Measurements from ENCODE around the gene EXOC8. TPM values are rescaled to one million over a fixed set of nuclear protein-coding genes. Genes with fewer than 3 reads are reported as not detected.

The EXOC8 gene
- total RNA-seq, 1 donor from 2014 or later = 12.2 TPM

GRCh38 chr1:231334079-231334666 is 3.5 kb downstream of the EXOC8 start:
- Histone ChIP-seq H3K27ac (replicated peaks) (no peak overlapping the region), H3K27me3 (ENCODE audit: low read depth) (no peaks in the 10 kb centered on the region), H3K4me1 (peaks cover 69% of the 10 kb centered on the region), H3K4me3 (peak overlapping the region; percentile 97), H3K9me3 (replicated peaks) (no peaks in the 10 kb centered on the region), H3K36me3 (peaks cover 11% of the 10 kb centered on the region)
- no peak for TF ChIP-seq CTCF (IDR thresholded peaks at IDR 0.05; ENCODE audit: borderline replicate concordance)
- no peak for DNase-seq
- intact Hi-C loops (cut with micrococcal nuclease) = no loop called here

GRCh38 chr1:231332761-231333160 is 4.9 kb downstream of the EXOC8 start:
- TF ChIP-seq CTCF (IDR thresholded peaks at IDR 0.05; ENCODE audit: borderline replicate concordance) = no peak
- Histone ChIP-seq H3K4me1 (peaks cover 55% of the 10 kb centered on the region), H3K9me3 (replicated peaks) (no peaks in the 10 kb centered on the region), H3K27ac (replicated peaks) (no peak overlapping the region), H3K36me3 (peaks cover 11% of the 10 kb centered on the region), H3K27me3 (ENCODE audit: low read depth) (no peaks in the 10 kb centered on the region), H3K4me3 (peak overlapping the region; percentile 97)
- intact Hi-C loops (cut with micrococcal nuclease) = no loop called here
- DNase-seq = no peak

GRCh38 chr1:231329483-231329882 is 8.2 kb downstream of the EXOC8 start:
- H3K4me3 ChIP-seq = no peak overlapping the region
- peaks cover 24% of the 10 kb centered on the region for H3K4me1 ChIP-seq
- intact Hi-C loops (cut with micrococcal nuclease) = no loop called here
- peaks cover 6% of the 10 kb centered on the region for H3K36me3 ChIP-seq
- no peak for DNase-seq
- H3K27me3 ChIP-seq (ENCODE audit: low read depth) = no peaks in the 10 kb centered on the region
- TF ChIP-seq CTCF (IDR thresholded peaks at IDR 0.05; ENCODE audit: borderline replicate concordance) = no peak
- H3K9me3 ChIP-seq (replicated peaks) = no peaks in the 10 kb centered on the region
- H3K27ac ChIP-seq (replicated peaks) = no peak overlapping the region

GRCh38 chr1:231327617-231328016 is 10.0 kb downstream of the EXOC8 start:
- intact Hi-C loops (cut with micrococcal nuclease) = no loop called here
- DNase-seq = no peak
- Histone ChIP-seq H3K4me3 (no peak overlapping the region), H3K36me3 (peaks cover 6% of the 10 kb centered on the region), H3K27me3 (ENCODE audit: low read depth) (no peaks in the 10 kb centered on the region), H3K9me3 (replicated peaks) (no peaks in the 10 kb centered on the region), H3K27ac (replicated peaks) (no peak overlapping the region), H3K4me1 (peaks cover 5% of the 10 kb centered on the region)
- no peak for TF ChIP-seq CTCF (IDR thresholded peaks at IDR 0.05; ENCODE audit: borderline replicate concordance)

- no peak overlapping the region for H3K27ac ChIP-seq (replicated peaks)
- no peaks in the 10 kb centered on the region for H3K27me3 ChIP-seq (ENCODE audit: low read depth)
- no peaks in the 10 kb centered on the region for H3K4me1 ChIP-seq
- no peaks in the 10 kb centered on the region for H3K9me3 ChIP-seq (replicated peaks)
- peaks cover under 1% of the 10 kb centered on the region for H3K36me3 ChIP-seq
- DNase-seq = no peak
- intact Hi-C loops (cut with micrococcal nuclease) = no loop called here
- TF ChIP-seq CTCF (IDR thresholded peaks at IDR 0.05; ENCODE audit: borderline replicate concordance) = no peak
- H3K4me3 ChIP-seq = no peak overlapping the region
Observed at GRCh38 chr1:231326248-231326647, 11.4 kb downstream of the EXOC8 start.
